HepG2 (cell line): ENCODE data around the gene BAIAP2L2. TPM values are rescaled to one million over a fixed set of nuclear protein-coding genes. Genes with fewer than 3 reads are reported as not detected.

Experiments used
- ATAC-seq: fragments of 200-7000 bp; cut with Tn5 transposase; 3 replicates; pipeline ENCODE4 v1.9.1; 2020; ENCODE audit warnings: mild to moderate bottlenecking, moderate library complexity
- BruUV-seq: library from RNA; stranded (reverse); fragments of 400-500 nt; replicated peaks from 2 replicates; lab custom pipeline; 2021; lab: Mats Ljungman, UMichigan
- CTCF ChIA-PET: fragments of 300-600 bp; formaldehyde crosslinking; extraction: SDS; loops from one replicate; lab custom pipeline; 2021; ENCODE audit warnings: low total read pairs, inconsistent platforms, low intra/inter-chr PET ratio; lab: Yijun Ruan, JAX
- POLR2A ChIA-PET: fragments of 350-600 bp; sonication (Branson Sonifier 250); formaldehyde crosslinking; loops from one replicate; lab custom pipeline; 2020; ENCODE audit warnings: antibody characterized with exemption, inconsistent platforms; lab: Yijun Ruan, JAX
- DNase-seq: peaks from one replicate; pipeline ENCODE4 v3.0.0-alpha.2; 2015; ENCODE audit warnings: low spot score
- FAIRE-seq: peaks from 3 replicates; lab custom pipeline; 2011; peaks lifted over from hg19 to GRCh38; lab: Jason Lieb, UNC
- H2AFZ ChIP-seq: one replicate; pipeline ENCODE4 v1.6.1; 2011; ENCODE audit warnings: low read length, inconsistent platforms
- H3K27ac ChIP-seq: fragments of 300-600 bp; 3 replicates; pipeline ENCODE4 v1.8.0; 2011; ENCODE audit warnings: mixed run types, mild to moderate bottlenecking, mixed read lengths, low read length, inconsistent platforms; ENCODE audit not compliant: insufficient read depth; ENCODE audit errors: extremely low read length
- H3K27me3 ChIP-seq, 2 experiments: fragments of 200-600 bp in 1 of 2; 2 replicates in 1 of 2; 3 replicates in 1 of 2; pipeline versions ENCODE4 v1.6.0 to v1.8.0; 2011; ENCODE audit warnings: low read length in 2 of 2, mild to moderate bottlenecking in 2 of 2, moderate library complexity in 2 of 2, inconsistent platforms in 1 of 2; ENCODE audit not compliant: insufficient read depth in 2 of 2, control insufficient read depth in 1 of 2
- H3K36me3 ChIP-seq, 2 experiments: fragments of 200-600 bp in 1 of 2; replicated peaks in 1 of 2; 2 replicates in 1 of 2; 3 replicates in 1 of 2; pipeline versions ENCODE4 v1.5.1 to v1.8.0; 2011; ENCODE audit warnings: low read length in 2 of 2, inconsistent platforms in 1 of 2; ENCODE audit not compliant: insufficient read depth in 2 of 2, control insufficient read depth in 1 of 2
- H3K4me1 ChIP-seq: 2 replicates; pipeline ENCODE4 v1.5.1; 2012; ENCODE audit warnings: low read length, inconsistent platforms; ENCODE audit not compliant: insufficient read depth
- H3K4me2 ChIP-seq: 2 replicates; pipeline ENCODE4 v1.6.0; 2011; ENCODE audit warnings: low read depth, low read length, inconsistent platforms
- H3K4me3 ChIP-seq, 3 experiments: fragments of 200-600 bp in 1 of 3; sonication (generic), shearing (Covaris generic) in 1 of 3; replicated peaks in 1 of 3; 2 replicates each; pipeline ENCODE4 v1.5.1; 2011 to 2016; ENCODE audit warnings: low read length in 3 of 3, inconsistent platforms in 2 of 3, low read depth in 2 of 3, mild to moderate bottlenecking in 2 of 3, control low read depth in 1 of 3, mixed read lengths in 1 of 3; ENCODE audit not compliant: insufficient read depth in 1 of 3
- H3K79me2 ChIP-seq: one replicate; pipeline ENCODE4 v1.6.1; 2011; ENCODE audit warnings: low read length, inconsistent platforms; ENCODE audit not compliant: insufficient read depth
- H3K9ac ChIP-seq: 2 replicates; pipeline ENCODE4 v1.6.0; 2011; ENCODE audit warnings: mild to moderate bottlenecking, low read depth, low read length, inconsistent platforms; ENCODE audit not compliant: insufficient read depth
- H3K9me3 ChIP-seq: 2 replicates; pipeline ENCODE4 v1.5.1; 2012; ENCODE audit warnings: mild to moderate bottlenecking, low read length
- H4K20me1 ChIP-seq: 2 replicates; pipeline ENCODE4 v1.6.0; 2011; ENCODE audit warnings: inconsistent platforms, mild to moderate bottlenecking, low read length, moderate library complexity; ENCODE audit not compliant: insufficient read depth
- HCFC1 ChIP-seq: fragments of 150-350 bp; IDR thresholded peaks from 2 replicates; pipeline ENCODE4 v1.6.1; 2014; ENCODE audit warnings: low read depth, low read length
- HHEX ChIP-seq: IDR thresholded peaks from 2 replicates; pipeline ENCODE4 v1.6.1; 2016; ENCODE audit warnings: control low read depth
- IRF2 ChIP-seq: IDR thresholded peaks from 2 replicates; pipeline ENCODE4 v1.6.1; 2018; ENCODE audit warnings: missing genetic modification reagents, missing compliant biosample characterization
- NBN ChIP-seq: fragments of 450-650 bp; conservative IDR thresholded peaks from 2 replicates; pipeline ENCODE4 v1.6.1; 2017
- NFYC ChIP-seq: IDR thresholded peaks from 2 replicates; pipeline ENCODE4 v1.6.1; 2016; ENCODE audit warnings: missing genetic modification reagents, missing compliant biosample characterization
- THYN1 ChIP-seq: sonication (generic); formaldehyde crosslinking; IDR thresholded peaks from 2 replicates; pipeline ENCODE4 v1.8.1; 2023; ENCODE audit warnings: low read depth, mild to moderate bottlenecking, moderate library complexity, missing genetic modification reagents, borderline replicate concordance
- ZNF17 ChIP-seq: sonication (generic); formaldehyde crosslinking; IDR thresholded peaks from 2 replicates; pipeline ENCODE4 v1.5.0; 2020; ENCODE audit warnings: mild to moderate bottlenecking, missing genetic modification reagents
- ZNF430 ChIP-seq: sonication (generic); formaldehyde crosslinking; IDR thresholded peaks from 2 replicates; pipeline ENCODE4 v1.9.0; 2021; ENCODE audit warnings: mild to moderate bottlenecking, missing genetic modification reagents
- WGBS: methylation state at CpG from one replicate; pipeline ENCODE4 v1.1.6; 2017; ENCODE audit warnings: low lambda C conversion rate; 5-methylcytosine and 5-hydroxymethylcytosine counted together
- in situ Hi-C: cut with HindIII; loops from 2 replicates; pipeline ENCODE4 v1.10.0; 2017; ENCODE audit warnings: low pct_unique_long_range_greater_than_20kb; ENCODE audit not compliant: extremely low pct_ligation_motif_present
- intact Hi-C: fragments of 100-400 bp; cut with micrococcal nuclease; formaldehyde crosslinking; loops from one replicate; pipeline ENCODE4 v1.10.0; 2022; ENCODE audit not compliant: unreplicated experiment
- polyA plus RNA-seq, 8 experiments: library from polyadenylated mRNA; depleted of rRNA in 3 of 8; stranded (reverse) in 7 of 8; unstranded in 1 of 8; fragments of >200 nt; fragmentation: Illumina TruSeq in 4 of 8; extraction: Trizol in 4 of 8; gene quantifications; 2 replicates each; pipeline versions ENCODE4 v1.2.1 to v1.2.3, GENCODE V29; 2011 to 2016; ENCODE audit warnings: low read depth in 4 of 8, missing spikeins in 1 of 8, mixed read lengths in 1 of 8; ENCODE audit not compliant: insufficient read depth in 1 of 8
- total RNA-seq, 5 experiments: library from RNA; depleted of rRNA; stranded (reverse); fragments of >200 nt; fragmentation: Illumina TruSeq; extraction: Trizol; gene quantifications; 2 replicates each; pipeline ENCODE4 v1.2.3, GENCODE V29; 2016; ENCODE audit warnings: low read depth in 1 of 5
- TF ChIP-seq, protein P1 (sequence below): sonication (generic); formaldehyde crosslinking; IDR thresholded peaks from 2 replicates; pipeline ENCODE4 v1.8.1; 2023; ENCODE audit warnings: missing genetic modification reagents, mild to moderate bottlenecking, borderline replicate concordance
- TF ChIP-seq, protein P2 (sequence below): sonication (generic); formaldehyde crosslinking; IDR thresholded peaks from 2 replicates; pipeline ENCODE4 v1.4.0; 2020; ENCODE audit warnings: mild to moderate bottlenecking, low read depth, missing genetic modification reagents

The BAIAP2L2 gene
- total and polyA plus RNA-seq, 2 of the 13 experiments (the other 11 are each of a cell fraction or from before 2014, with no cell fraction given) = 4.4 to 7.5 TPM

DNA sequence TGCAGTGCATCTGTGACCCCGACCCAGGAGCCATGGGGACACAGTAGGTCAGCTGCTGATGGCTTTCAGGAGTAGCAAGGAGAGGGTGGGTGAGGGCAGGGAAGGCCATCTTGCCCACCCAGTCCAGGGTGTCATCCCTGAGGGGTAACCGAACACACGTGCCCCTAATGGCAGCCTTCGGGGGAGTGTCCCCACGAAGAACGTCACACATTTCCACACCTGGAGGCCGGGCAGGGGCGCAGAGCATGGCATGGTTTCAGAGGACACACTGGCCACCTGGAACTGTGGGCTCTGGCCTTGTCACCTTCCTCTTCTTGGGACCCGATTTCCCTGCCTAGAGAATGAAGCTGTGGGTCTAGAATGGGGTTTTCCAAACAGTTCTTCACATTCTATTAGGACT is 19.4 kb upstream of the BAIAP2L2 start:
- no peaks in the 10 kb centered on the region for H3K9me3 ChIP-seq
- FAIRE-seq (no peak), DNase-seq (no peak), ATAC-seq (no peak)
- H4K20me1 ChIP-seq = no peaks in the 10 kb centered on the region
- CTCF ChIA-PET = no interaction called here
- H3K27ac ChIP-seq = no peak overlapping the region
- POLR2A ChIA-PET = no interaction called here
- H3K4me2 ChIP-seq = no peak overlapping the region
- no peak overlapping the region for H3K9ac ChIP-seq
- no peak overlapping the region for H3K4me3 ChIP-seq
- no peaks in the 10 kb centered on the region for H3K27me3 ChIP-seq
- no peaks in the 10 kb centered on the region for H3K36me3 ChIP-seq
- H2AFZ ChIP-seq = no peak overlapping the region
- 40% methylated on average over 2 of the region's 9 CpGs for WGBS
- BruUV-seq = no TSS peak
- H3K79me2 ChIP-seq = no peaks in the 10 kb centered on the region
- intact Hi-C loops (no loop called here), in situ Hi-C loops (no loop called here)
- TF ChIP-seq IRF2 (CRISPR knock-in tag) (no peak), THYN1 (CRISPR knock-in tag) (no peak), NBN (no peak), ZNF17 (no peak), HHEX (CRISPR knock-in tag) (no peak), NFYC (CRISPR knock-in tag) (no peak), HCFC1 (no peak), ZNF430 (CRISPR knock-in tag) (no peak)
- TF ChIP-seq, protein P1, sequence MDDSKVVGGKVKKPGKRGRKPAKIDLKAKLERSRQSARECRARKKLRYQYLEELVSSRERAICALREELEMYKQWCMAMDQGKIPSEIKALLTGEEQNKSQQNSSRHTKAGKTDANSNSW (CRISPR knock-in tag) = no peak
- TF ChIP-seq, protein P2, sequence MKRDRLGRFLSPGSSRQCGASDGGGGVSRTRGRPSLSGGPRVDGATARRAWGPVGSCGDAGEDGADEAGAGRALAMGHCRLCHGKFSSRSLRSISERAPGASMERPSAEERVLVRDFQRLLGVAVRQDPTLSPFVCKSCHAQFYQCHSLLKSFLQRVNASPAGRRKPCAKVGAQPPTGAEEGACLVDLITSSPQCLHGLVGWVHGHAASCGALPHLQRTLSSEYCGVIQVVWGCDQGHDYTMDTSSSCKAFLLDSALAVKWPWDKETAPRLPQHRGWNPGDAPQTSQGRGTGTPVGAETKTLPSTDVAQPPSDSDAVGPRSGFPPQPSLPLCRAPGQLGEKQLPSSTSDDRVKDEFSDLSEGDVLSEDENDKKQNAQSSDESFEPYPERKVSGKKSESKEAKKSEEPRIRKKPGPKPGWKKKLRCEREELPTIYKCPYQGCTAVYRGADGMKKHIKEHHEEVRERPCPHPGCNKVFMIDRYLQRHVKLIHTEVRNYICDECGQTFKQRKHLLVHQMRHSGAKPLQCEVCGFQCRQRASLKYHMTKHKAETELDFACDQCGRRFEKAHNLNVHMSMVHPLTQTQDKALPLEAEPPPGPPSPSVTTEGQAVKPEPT (CRISPR knock-in tag) = no peak
- no peaks in the 10 kb centered on the region for H3K4me1 ChIP-seq
